Stimulated activated naive CD4-positive, alpha-beta T cell (primary cell): Measurements from ENCODE around the gene RAD51D.
"Not testable (repeated sequence)": the region's sequence is repeated elsewhere in the genome, so short reads cannot be mapped to it uniquely, and the experiment has no call there.

Experiments used
- DNase-seq, 6 experiments: peaks; one replicate each; lab custom pipeline; 2025; lab: John Stamatoyannopoulos, UW

The RAD51D gene

DNA sequence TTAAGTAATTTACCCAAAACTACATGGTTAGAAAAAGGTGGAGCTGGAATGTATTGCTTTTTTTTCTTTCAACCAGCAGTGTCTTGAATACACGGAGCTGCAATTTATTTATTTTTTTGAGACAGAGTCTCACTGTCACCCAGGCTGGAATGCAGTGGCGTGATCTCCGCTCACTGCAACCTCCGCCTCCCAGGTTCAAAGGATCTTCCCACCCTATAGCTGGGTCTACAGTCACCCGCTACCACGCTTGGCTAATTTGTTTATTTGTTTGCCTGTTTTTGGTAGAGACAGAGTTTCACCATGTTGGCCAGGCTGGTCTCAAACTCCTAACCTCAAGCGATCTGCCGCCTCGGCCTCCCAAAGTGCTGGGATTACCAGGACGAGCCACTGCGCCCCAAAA is 29.0 kb downstream of the RAD51D start:
- DNase-seq: not testable (repeated sequence)

DNA sequence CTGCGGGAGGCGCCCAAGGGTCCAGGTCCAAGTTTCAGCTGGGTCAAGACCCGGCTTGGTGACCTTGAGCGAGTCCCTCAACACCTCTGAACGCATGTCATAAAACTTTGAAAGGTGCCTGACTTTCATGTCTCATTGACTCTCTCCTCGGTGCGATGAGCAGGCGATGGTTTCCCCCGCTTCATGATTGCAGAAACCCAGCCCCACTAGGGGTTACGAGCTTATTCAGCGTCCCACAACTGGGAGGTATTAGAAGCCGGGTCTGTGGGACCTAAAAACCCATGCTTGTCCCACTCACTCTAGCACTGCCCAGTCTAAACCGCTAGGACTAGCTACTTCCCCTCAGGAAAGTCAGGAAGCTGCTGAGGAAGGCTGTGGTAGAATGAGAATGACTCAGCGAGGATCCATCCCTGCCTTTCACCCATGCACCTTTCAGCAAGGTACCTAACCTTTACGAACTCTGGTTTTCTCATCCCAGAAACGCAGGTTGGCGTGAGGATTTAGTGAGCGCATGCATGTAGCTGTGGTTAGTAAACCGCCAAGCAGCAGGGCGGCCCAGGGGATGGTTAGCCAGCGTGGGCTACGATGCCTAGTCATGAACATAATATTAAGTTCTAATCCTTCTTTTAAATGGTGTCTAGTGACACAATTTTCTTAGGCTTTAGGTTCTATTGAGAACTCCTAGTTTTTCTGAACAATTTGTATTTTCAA is 29.9 kb downstream of the RAD51D start:
- DNase-seq: peak in 5 of 6 experiments; percentile 29 to 94 (median 72)

DNA sequence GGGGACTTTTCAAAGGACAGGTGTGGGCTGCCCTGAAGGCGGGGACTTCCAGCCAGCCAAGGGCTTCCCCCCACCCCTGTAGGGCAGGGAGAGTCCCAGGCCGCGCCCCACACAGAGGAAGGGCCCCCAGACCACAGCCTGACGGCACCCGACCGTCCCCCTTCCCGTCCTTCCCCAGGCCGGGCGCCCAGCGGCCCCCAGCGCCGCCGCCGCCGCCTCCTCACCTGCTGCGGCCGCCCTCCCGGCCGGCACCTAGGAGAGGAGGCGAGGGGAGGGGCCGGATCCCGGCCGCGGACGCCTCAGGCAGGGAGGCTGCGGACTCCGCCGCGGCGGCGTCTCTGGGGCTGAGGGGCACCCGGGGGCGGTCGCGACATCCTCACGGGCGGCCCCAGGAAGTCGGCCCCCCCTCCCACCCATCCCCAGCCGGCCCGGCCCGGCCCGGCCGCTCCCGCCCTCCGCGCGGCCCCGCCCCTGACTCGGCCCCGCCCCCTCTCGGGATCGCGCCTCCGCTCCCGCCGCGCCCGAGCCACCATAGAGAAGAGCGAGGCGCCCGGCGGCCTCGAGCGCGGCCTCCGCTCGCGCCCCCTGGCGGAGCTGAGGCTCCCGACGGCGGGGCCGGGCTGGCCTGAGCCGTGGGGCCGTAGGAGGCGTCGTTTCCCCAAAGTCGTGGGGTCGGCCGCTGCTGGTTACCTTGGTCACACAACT is 30.6 kb downstream of the RAD51D start:
- peak; percentile 74 to 94 (median 84) for DNase-seq

DNA sequence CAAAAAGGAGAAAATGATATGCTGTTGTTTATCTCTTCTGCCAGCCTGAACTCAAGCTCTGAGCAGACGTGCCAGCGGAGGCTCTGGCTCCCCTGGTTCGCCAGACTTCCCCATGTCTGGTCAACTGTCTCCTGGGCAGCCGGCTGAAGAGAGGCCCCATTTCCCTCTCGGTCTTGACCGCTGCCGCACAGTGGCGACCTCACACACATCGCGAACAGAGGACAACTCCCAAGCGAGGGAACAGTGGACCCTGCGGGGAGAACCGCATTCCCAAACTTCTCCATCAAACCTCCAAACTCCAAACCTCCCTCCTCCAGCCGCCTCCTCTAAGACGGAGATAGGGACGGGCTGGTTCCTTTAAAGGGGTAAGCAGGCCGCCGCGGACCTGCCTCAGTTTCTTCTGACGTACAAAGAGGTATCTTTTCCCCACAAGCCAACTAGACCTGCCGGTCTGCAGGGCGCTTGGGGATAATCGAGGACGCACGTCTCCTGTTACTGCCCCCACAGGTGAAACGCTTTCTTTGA is 31.2 kb downstream of the RAD51D start:
- DNase-seq: peak in 1 of 6 experiments; percentile 63

GRCh38 chr17:35087731-35088355 is 31.8 kb downstream of the RAD51D start:
- peak; percentile 8 to 66 (median 20) for DNase-seq

DNA sequence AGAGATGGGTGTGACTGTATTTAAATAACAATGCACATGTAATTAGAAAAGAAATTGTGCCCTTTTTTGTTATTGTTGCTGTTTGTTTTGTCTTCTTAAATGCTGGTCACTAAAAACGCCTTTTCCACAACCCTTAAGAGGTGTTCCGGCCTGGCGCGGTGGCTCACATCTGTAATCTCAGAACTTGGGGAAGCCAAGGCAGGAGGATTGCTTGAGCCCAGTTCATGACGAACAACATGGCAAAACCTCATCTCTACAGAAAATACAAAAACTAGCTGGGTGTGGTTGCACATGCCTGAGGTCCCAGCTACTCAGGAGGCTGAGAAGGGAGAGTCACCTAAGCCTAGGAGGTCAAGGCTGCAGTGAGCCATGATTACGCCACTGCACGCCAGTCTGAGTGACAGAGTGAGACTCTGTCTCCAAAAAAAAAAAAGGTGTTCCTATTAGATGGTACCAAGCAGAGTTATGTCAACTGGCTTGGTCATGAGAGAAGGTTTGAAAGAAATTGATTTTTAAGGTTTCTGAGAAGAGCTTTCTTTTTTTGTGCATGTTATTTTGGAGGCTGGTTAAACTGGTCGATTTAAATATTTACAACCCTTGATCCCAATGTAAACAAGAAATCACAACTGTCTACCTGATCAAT is 32.6 kb downstream of the RAD51D start:
- DNase-seq: no peak

DNA sequence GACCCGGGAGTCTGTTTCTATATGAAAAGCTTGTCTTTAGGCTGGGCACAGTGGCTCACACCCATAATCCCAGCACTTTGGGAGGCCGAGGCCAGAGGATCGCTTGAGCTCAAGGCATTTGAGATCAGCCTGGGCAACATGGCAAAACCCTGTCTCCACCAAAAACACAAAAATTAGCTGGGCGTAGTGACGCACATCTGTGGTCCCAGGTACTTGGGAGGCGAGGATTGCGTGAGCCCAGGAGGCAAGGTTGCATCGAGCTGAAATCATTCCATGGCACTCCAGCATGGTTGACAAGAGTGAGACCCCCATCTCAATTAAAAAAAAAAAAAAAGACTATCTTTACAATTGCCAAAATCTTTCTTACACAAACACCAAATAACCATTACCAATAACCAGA is 33.5 kb downstream of the RAD51D start:
- DNase-seq: no peak

DNA sequence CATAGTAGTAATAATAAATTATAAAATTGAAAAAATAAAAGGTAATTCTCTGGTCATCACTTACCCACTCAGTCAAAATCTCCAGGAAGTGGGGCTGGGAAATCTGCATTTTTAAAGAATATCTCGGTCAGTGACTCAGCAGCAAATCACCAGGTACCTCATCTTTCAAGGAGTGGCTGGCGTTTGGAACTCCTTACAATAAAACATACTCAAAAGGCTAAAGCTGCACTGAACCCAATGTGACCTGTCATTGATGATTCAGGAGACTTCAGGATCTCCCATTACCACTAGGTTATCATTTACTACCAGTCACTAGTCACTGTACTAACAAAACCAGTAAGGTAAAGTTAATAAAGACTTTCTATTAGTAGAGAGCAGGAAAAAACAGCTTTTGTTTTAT is 34.7 kb downstream of the RAD51D start:
- DNase-seq: no peak

DNA sequence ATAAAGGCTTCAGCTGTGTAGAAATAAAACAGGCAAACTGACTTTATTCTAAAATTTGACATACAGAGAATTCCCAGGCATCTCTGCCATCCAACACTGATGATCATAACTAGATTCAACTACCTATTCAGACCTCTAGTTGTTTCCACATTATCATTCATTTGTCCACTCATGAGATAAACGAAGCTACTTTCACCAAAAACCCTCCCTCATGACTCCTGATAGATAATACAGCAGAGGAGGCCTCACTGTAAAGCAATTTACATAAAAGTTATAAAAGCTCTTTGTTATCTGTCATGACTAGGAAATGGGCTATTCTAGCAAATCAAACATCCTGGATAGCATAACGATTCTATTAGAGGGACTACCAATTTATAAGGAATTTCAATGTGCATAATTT is 36.6 kb downstream of the RAD51D start:
- no peak for DNase-seq

DNA sequence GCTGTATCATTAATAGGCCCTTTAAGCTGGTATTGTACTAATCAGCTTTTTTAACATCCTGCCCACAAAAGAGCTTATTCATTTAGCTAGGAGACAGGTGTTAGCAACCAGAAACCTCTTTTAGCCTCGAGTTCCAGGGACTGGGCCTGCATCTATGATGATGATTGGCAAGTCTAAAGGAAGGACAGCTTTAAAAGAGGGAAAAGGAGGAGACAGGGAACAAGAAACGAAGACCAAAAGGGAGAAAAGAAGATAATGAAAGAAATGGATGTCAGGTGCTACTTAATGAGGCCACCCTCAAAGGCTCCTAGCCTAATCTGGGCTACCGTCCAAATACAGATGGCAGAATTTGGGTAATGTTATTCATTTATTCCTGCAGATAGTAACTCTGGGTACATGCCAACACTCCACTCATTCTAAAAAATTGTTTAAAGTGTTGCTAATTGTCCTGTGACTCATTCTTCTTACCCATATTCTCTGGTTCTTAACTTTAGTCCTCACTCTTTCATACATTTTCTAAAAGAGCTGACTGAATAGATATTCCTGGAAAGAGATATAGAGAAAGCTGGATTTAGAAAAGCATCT is 37.5 kb downstream of the RAD51D start:
- no peak for DNase-seq

- no peak for DNase-seq
Measured at GRCh38 chr17:35081638-35082037, 38.0 kb downstream of the RAD51D start.

DNA sequence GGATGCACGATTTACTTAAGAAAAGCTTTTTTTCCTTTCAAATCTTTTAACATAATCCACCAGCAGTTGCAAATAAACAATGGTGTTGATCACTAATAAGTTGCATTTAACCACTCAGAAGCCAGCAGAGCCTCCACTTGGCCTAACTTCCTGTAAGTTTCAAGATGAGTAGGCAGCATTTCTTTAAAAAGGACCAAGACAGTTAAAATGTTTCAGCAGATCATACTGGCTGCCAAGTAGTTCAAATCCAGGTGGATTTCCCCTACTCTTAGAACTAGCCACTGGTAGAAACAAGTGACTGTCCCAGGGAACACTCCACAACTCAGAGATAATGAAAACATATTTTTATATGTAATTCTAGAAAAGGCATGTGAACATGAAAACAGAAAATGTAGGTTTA is 39.1 kb downstream of the RAD51D start:
- no peak for DNase-seq

DNA sequence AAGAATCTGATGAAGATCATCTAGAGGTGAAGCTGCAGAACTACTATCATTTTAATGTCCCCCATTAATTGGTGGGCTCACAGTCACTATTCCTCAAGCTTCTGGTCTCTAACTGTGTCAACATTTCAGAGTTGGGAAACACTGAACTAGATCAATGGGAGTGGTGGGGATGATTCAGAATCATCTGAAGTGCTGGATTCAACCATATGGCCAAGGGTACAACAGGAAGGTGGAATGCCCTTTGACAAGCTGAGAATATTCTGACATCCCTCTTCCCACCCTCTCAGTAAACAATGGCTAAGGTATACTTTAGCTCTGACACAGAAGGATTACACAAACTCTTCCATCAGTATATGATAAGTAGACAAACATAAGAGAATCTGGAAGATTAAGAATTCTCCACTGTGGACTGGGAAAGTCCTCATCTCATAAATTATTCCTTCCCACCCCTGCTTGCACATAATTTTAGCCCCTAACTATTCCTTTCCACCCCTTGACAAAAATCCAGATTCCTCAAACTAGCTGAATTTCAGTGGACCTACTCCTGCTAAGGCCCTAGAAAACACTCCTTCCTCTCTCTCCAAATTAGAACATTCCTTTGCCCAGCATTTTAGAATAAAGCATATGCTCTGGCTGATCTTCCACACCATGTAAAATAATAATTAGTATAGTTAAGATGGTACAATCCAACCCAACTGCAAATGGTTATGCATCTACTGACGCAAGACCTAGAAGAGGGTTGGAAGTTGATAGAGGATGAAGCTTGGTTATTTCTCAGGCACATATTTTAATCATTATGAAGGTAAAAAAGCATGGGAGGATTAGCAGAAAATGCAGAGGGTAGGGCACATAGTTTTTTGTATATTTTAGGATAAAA is 39.9 kb downstream of the RAD51D start:
- DNase-seq: no peak

DNA sequence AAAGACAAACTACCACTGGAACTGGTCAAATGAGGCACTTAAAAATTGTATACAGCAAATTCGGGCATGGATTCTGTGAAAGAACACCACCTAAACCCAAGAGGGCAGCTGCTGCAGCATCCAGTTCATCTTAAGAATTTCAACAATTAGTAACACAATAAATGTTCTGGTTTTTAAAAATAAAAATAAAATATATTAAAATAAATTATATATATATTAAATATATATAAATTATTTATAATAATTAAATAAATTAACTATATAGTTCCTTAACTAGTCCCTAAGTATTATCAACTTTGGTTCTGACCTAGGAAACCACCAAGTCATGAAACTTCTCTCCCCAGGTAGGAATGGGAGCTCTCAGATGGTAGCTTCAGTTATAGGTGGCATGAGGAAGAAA is 42.8 kb downstream of the RAD51D start:
- no peak for DNase-seq

DNA sequence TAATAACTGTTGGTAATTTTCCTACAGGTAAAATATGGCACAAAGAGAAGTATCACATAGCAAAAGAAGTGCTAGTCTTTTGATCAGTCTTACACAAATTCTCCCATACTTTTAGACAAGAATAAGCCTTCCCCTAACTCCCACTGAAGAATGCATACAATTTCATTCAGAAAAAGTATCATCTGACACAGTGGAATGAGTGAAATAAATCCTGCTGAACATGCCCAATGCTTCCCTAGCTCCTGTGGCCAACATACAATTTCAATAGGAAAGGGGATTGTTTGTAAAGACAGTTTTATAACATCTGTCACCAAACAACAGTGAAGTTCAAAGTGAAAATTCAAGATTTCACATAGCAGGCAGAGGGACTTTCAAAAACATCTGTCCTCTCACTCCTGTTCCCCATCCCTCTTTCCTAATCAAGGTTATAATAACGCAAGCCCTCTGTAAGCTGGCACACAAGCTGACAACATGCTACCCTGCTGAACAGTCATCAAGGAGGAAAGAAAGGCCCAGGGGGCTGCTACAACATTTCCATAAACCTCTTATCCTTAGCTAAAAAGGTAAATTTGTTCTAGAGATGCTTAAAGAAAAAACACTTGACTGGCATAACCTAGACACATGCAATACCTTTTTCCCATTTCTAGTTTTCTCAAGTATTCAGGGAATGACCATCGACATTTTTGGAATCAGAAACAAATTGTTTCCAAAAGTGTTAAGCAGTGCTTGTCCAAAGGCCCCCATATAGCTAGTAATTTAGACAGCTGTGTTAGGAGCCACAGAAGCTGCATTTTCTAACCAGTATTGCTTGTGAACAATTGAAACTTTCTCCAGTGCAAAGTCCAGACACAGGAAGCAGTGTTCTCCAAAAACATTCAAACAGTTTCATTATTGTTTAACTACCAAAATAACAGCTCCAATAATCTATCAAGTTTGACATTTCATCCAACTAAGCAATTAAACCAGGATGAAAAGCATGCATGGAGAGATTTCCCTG is 44.7 kb downstream of the RAD51D start:
- no peak for DNase-seq

- DNase-seq: peak in 1 of 6 experiments; percentile 14
Measured at GRCh38 chr17:35073991-35074627, 45.6 kb downstream of the RAD51D start.

GRCh38 chr17:35073183-35073790 is 46.4 kb downstream of the RAD51D start:
- DNase-seq: peak in 2 of 6 experiments; percentile 24 to 33

GRCh38 chr17:35069311-35069710 is 50.3 kb downstream of the RAD51D start:
- DNase-seq: no peak

- no peak for DNase-seq
Measured at GRCh38 chr17:35068249-35068648, 51.4 kb downstream of the RAD51D start.
